MM.1S (cell line): Measurements from ENCODE around the gene CETP.

ENCODE experiments used
- EZH2phosphoT487 ChIP-seq: fragments of 300-600 bp; sonication (generic); IDR thresholded peaks from 2 replicates; pipeline ENCODE4 v1.6.1; 2018; ENCODE audit warnings: antibody characterized with exemption, low read length
- TF ChIP-seq, protein P1 (sequence below): fragments of 300-600 bp; sonication (generic); IDR thresholded peaks from 2 replicates; pipeline ENCODE4 v1.5.1; 2016; ENCODE audit warnings: antibody characterized with exemption, low read length, mixed read lengths

DNA sequence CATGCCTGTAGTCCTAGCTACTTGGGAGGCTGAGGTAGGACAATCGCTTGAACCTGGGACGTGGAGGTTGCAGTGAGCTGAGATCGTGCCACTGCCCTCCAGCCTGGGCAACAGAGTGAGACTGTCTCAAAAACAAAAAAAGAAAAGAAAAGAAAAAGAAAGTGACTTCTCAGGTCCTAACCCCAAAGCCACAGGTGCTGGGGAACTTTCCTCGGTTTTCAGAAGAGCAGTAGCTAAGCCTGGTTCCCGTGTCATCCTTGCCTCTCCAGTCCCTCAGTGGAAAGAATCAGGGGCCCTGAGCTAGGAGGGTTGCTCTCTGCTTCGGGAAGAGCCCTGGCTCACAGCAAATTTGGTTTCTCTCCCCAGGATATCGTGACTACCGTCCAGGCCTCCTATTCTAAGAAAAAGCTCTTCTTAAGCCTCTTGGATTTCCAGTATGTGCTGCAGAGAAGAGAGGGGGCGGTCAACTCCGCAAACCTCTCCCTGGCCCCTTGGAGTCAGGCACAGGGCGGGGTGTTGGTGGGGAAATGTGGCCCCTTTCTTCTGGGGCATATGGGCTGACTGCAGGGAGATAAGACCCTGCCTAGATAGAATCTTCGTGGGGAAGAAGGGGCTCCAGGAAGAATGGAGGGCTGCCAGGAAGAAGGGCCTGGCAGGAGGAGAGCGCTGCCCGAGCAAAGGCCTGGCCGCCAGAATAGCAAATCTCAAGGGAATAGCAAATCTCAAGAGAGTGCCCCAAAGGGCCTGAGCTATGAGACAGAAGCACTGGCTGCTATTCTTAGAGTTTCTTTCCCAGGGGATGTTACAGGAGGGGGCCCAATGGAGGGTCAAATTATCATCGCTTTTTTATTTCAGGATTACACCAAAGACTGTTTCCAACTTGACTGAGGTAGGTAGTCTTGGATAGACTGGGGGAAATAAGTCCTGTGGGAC lies 19.3 kb downstream of the CETP start:
- TF ChIP-seq, protein P1, sequence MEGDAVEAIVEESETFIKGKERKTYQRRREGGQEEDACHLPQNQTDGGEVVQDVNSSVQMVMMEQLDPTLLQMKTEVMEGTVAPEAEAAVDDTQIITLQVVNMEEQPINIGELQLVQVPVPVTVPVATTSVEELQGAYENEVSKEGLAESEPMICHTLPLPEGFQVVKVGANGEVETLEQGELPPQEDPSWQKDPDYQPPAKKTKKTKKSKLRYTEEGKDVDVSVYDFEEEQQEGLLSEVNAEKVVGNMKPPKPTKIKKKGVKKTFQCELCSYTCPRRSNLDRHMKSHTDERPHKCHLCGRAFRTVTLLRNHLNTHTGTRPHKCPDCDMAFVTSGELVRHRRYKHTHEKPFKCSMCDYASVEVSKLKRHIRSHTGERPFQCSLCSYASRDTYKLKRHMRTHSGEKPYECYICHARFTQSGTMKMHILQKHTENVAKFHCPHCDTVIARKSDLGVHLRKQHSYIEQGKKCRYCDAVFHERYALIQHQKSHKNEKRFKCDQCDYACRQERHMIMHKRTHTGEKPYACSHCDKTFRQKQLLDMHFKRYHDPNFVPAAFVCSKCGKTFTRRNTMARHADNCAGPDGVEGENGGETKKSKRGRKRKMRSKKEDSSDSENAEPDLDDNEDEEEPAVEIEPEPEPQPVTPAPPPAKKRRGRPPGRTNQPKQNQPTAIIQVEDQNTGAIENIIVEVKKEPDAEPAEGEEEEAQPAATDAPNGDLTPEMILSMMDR, result no peak
- no peak for TF ChIP-seq EZH2phosphoT487
